ENCODE measurements around the gene TRAF4.

The TRAF4 gene

DNA sequence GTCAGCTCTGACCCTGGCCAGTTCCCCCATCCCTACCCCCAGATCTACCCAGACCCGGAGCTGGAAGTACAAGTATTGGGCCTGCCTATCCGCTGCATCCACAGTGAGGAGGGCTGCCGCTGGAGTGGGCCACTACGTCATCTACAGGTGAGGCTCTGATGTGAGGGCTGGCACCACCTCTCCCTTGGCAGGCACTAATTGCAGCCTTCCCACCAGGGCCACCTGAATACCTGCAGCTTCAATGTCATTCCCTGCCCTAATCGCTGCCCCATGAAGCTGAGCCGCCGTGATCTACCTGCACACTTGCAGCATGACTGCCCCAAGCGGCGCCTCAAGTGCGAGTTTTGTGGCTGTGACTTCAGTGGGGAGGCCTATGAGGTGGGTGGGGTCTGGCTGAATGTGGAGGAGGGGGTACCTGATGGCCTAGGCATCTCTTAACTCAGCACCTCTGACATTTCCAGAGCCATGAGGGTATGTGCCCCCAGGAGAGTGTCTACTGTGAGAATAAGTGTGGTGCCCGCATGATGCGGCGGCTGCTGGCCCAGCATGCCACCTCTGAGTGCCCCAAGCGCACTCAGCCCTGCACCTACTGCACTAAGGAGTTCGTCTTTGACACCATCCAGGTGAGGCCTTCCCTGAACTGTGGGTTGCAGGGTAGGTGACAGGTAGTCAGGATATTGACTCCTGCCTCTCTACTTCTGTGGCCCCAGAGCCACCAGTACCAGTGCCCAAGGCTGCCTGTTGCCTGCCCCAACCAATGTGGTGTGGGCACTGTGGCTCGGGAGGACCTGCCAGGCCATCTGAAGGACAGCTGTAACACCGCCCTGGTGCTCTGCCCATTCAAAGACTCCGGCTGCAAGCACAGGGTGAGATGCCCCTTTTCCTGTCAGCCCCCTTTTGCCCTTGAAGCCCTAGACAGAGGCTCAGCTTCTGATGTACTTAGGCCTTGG lies 4.3 kb downstream of the TRAF4 start:
- TF ChIP-seq, protein P1, sequence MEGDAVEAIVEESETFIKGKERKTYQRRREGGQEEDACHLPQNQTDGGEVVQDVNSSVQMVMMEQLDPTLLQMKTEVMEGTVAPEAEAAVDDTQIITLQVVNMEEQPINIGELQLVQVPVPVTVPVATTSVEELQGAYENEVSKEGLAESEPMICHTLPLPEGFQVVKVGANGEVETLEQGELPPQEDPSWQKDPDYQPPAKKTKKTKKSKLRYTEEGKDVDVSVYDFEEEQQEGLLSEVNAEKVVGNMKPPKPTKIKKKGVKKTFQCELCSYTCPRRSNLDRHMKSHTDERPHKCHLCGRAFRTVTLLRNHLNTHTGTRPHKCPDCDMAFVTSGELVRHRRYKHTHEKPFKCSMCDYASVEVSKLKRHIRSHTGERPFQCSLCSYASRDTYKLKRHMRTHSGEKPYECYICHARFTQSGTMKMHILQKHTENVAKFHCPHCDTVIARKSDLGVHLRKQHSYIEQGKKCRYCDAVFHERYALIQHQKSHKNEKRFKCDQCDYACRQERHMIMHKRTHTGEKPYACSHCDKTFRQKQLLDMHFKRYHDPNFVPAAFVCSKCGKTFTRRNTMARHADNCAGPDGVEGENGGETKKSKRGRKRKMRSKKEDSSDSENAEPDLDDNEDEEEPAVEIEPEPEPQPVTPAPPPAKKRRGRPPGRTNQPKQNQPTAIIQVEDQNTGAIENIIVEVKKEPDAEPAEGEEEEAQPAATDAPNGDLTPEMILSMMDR (conservative IDR thresholded peaks at IDR 0.05; ENCODE audit: low read depth): no peak
- POLR2A ChIA-PET (ENCODE audit: low non-redundant PET): interaction anchor here (2.7 to 6.8 kb wide), 2 partner anchors 21 kb away, joined by 22 to 95 read pairs; partner anchors contain the start of genes NEK8 and TLCD1
- H3K27ac ChIP-seq: peak overlapping the region; percentile 100
- no peak for DNase-seq (ENCODE audit: low spot score)
- CTCF ChIA-PET: interaction anchor here (1.7 to 14.3 kb wide), 2 partner anchors 22 to 160 kb away, joined by 6 to 249 read pairs; partner anchors contain the start of genes NEK8 and TLCD1

DNA sequence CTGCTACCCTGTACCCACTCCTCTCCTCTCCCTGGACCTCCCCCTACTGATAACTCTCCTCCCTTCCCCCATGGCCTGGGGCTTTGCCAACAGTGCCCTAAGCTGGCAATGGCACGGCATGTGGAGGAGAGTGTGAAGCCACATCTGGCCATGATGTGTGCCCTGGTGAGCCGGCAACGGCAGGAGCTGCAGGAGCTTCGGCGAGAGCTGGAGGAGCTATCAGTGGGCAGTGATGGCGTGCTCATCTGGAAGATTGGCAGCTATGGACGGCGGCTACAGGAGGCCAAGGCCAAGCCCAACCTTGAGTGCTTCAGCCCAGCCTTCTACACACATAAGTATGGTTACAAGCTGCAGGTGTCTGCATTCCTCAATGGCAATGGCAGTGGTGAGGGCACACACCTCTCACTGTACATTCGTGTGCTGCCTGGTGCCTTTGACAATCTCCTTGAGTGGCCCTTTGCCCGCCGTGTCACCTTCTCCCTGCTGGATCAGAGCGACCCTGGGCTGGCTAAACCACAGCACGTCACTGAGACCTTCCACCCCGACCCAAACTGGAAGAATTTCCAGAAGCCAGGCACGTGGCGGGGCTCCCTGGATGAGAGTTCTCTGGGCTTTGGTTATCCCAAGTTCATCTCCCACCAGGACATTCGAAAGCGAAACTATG lies 5.2 kb downstream of the TRAF4 start:
- H3K27ac ChIP-seq: peak overlapping the region; percentile 100
- TF ChIP-seq, protein P1 (conservative IDR thresholded peaks at IDR 0.05; ENCODE audit: low read depth): no peak
- POLR2A ChIA-PET (ENCODE audit: low non-redundant PET): interaction anchor here (2.7 kb wide), 1 partner anchor 22 kb away, joined by 22 read pairs; the partner anchor contains the start of gene TLCD1
- CTCF ChIA-PET: interaction anchor here (0.7 to 14.3 kb wide), 5 partner anchors 16 to 161 kb away, joined by 4 to 249 read pairs (median 8); partner anchors contain the start of genes NEK8 and TLCD1
- no peak for DNase-seq (ENCODE audit: low spot score)

GRCh38 chr17:28749516-28750177 lies 5.8 kb downstream of the TRAF4 start:
- POLR2A ChIA-PET (ENCODE audit: low non-redundant PET): interaction anchor here (2.7 kb wide), 1 partner anchor 23 kb away, joined by 22 read pairs; the partner anchor contains the start of gene TLCD1
- CTCF ChIA-PET: interaction anchor here (0.6 to 14.3 kb wide), 8 partner anchors 14 to 190 kb away, joined by 3 to 249 read pairs (median 4); partner anchors contain the start of genes NEK8, RPL23A and TLCD1
- no peak for DNase-seq (ENCODE audit: low spot score)
- peak overlapping the region; percentile 100 for H3K27ac ChIP-seq
- TF ChIP-seq, protein P1 (conservative IDR thresholded peaks at IDR 0.05; ENCODE audit: low read depth): no peak

DNA sequence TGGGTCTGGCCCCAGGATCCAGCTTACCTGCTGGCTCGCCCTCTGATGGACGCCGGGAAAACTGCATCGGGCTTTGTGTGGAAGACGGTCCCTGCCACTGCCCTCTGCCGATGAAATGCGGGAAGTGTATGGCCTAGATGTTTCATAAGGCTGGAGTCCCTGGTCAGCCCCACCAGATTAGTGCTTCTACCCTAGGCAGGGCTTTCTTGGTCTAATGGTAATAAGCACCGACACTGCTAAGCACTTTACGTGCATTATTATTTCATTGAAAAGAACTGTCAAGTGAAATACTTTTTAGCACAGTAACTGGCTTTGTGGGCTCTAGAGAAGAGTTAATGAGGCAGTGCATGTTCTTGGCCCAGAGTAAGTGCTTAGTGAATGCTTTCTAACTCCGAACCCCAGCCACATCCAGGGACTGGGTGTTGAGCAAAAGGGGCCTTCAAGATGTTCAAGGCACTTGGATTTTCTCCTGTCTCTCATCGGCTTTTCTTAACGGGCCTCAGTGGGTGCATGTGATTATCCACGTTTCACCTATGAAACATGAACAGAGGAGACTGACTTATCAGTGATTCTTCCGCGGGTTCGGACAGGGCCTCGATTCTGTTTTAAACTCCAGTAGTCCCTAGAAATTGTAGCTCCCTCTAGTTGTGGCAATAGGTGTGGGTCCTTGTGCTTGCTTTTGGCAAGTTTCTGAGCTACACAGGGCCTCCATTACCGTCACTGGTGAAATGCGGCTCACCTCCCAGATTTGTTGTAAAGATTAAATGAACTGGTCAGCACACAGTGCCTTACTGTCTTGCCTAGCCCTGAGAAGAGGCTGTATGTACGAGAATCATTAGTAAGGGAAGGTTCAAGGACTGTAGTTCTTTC lies 6.6 kb downstream of the TRAF4 start:
- TF ChIP-seq, protein P1 (conservative IDR thresholded peaks at IDR 0.05; ENCODE audit: low read depth): peak; percentile 99
- POLR2A ChIA-PET (ENCODE audit: low non-redundant PET): interaction anchor here (2.7 kb wide), 1 partner anchor 23 kb away, joined by 22 read pairs; the partner anchor contains the start of gene TLCD1
- peak overlapping the region; percentile 100 for H3K27ac ChIP-seq
- DNase-seq (ENCODE audit: low spot score): peak; percentile 69
- CTCF ChIA-PET: interaction anchor here (0.6 to 14.3 kb wide), 10 partner anchors 11 to 189 kb away, joined by 3 to 249 read pairs (median 6); partner anchors contain the start of genes NEK8, RPL23A and TLCD1

GRCh38 chr17:28751600-28752366 lies 8.0 kb downstream of the TRAF4 start:
- TF ChIP-seq, protein P1 (conservative IDR thresholded peaks at IDR 0.05; ENCODE audit: low read depth): no peak
- no peak for DNase-seq (ENCODE audit: low spot score)
- POLR2A ChIA-PET (ENCODE audit: low non-redundant PET): interaction anchor here (0.7 to 1.7 kb wide), 2 partner anchors 24 to 128 kb away, joined by 6 to 12 read pairs; partner anchors contain the start of gene NEK8
- peak overlapping the region; percentile 100 for H3K27ac ChIP-seq
- CTCF ChIA-PET: interaction anchor here (0.6 to 14.3 kb wide), 5 partner anchors 12 to 166 kb away, joined by 3 to 249 read pairs (median 7); partner anchors contain the start of genes NEK8 and TLCD1

Measured in RWPE1 (cell line).